AG10803 (cell line): ENCODE results near the gene LMO3.
A peak's percentile ranks its signal among the peaks of the same experiment; 100 is the strongest.

Experiments
- DNase-seq: peaks from one replicate; pipeline ENCODE4 v3.0.0; 2010; ENCODE audit warnings: low read depth
- H3K4me3 ChIP-seq: 2 replicates; pipeline ENCODE4 v1.5.1; 2011; ENCODE audit warnings: mild to moderate bottlenecking, low read length, control low read depth
- TF ChIP-seq, protein P1 (sequence below): conservative IDR thresholded peaks from 2 replicates; pipeline ENCODE4 v1.5.1; 2011; ENCODE audit warnings: mild to moderate bottlenecking, low read length, control low read depth, inconsistent platforms

The LMO3 gene

DNA sequence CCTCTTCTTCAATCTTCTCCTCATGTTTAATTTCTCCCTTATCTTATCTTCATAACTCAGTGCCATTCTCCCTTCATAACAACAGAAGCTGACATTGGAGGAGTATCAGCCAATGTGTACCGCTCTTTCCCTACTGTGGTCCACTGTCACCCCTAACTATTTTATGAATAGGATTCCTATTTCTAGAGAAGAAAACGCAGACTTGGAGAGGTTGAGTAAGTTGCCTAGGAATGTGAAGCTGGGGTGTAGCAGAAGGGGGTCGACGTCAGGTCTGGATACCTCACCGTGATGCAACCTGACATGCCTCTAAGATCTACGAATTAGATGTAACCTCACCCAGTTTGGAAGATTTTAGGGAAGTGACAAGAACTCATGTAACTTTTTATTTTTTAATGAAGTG is 17.1 kb downstream of the LMO3 start:
- TF ChIP-seq, protein P1, sequence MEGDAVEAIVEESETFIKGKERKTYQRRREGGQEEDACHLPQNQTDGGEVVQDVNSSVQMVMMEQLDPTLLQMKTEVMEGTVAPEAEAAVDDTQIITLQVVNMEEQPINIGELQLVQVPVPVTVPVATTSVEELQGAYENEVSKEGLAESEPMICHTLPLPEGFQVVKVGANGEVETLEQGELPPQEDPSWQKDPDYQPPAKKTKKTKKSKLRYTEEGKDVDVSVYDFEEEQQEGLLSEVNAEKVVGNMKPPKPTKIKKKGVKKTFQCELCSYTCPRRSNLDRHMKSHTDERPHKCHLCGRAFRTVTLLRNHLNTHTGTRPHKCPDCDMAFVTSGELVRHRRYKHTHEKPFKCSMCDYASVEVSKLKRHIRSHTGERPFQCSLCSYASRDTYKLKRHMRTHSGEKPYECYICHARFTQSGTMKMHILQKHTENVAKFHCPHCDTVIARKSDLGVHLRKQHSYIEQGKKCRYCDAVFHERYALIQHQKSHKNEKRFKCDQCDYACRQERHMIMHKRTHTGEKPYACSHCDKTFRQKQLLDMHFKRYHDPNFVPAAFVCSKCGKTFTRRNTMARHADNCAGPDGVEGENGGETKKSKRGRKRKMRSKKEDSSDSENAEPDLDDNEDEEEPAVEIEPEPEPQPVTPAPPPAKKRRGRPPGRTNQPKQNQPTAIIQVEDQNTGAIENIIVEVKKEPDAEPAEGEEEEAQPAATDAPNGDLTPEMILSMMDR = no peak
- DNase-seq = no peak
- H3K4me3 ChIP-seq = no peak overlapping the region

DNA sequence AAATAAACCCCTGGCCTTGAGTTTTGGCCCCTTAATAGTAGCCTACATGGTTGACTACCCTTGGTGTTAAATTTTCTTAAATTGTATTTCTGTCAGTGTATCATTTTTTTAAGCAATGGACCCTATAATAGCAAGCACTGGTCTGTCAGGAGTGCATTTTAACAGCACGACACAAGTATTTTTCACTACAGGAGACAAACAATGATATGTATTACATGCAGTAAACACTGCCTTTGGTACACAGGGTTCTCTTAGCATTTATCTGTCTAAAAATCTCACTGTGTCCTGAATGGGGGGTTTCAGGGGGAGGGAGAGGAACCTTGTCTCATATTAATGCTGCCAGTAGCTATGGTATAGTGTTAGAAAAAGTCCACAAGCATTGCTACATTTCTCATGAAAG is 18.4 kb downstream of the LMO3 start:
- H3K4me3 ChIP-seq = no peak overlapping the region
- no peak for DNase-seq
- TF ChIP-seq, protein P1 = no peak

DNA sequence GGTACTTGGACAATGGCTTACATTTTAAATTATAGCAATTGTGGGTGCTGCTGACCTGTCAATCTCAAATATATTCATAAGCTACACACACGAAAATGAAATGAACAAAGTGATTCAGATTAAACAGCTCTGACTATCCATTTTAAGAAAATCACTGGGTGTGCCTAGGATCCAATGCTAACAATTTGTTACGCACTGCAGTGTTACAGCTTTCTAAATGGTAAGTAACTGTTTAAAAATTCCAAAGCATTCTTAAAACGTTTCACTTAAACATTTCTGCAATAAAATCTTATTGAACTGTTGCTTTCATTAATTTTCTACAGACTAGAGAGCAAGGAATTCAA is 18.9 kb downstream of the LMO3 start:
- H3K4me3 ChIP-seq = no peak overlapping the region
- TF ChIP-seq, protein P1 = no peak
- no peak for DNase-seq

DNA sequence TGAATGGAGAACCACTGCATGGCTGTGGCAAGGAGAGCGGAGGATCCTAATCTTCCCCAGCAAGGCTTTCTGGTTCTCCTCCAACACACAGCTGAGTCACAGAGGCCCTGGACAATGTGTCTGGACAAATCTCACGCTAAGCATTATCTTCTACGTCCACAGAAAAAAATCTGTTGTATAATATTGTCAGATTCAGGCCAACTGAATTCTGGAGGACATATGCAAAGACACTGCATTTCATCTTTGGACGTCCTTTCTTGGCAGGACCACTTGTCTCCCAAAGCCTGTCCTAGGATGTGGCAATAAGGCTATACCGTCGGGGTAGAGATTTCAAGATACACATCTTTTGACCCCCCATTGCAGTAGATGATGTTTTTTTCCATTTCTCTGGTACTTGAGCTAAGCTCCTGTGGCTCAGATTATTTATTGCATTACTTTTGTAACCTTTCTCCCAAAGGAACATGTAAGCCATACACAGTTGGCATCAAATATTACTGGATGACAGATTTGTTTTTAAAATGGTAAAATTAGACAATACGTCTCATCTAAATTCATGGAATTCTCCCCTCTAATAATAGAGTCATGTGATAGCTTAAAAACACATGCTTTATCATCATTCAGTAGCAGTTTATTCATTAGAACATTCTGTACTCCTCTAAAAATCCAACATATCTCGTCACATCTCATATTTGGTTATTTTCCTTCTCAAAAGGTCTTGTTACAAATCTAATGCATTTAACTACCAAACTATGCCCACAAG is 19.4 kb downstream of the LMO3 start:
- DNase-seq = peak; percentile 69
- TF ChIP-seq, protein P1 = no peak
- H3K4me3 ChIP-seq = no peak overlapping the region

DNA sequence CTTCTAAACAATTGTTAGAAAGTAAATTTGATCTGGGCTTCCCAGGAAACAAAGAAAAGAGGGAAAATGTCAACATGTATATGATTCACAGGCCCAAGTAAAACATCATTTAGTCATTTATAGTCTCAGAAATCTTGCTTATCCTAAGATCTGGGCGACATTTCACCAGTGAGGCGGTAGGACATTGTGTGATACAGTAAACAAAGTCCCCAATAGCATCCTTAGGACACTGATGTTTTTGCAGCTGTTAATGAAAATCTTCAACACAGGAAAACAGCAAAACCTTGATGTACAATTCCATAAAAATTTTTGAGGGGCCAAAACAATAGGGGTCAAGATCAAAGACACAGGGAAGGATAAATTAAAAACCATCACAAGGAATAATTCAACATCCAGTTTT is 20.2 kb downstream of the LMO3 start:
- TF ChIP-seq, protein P1 = no peak
- H3K4me3 ChIP-seq = no peak overlapping the region
- no peak for DNase-seq

DNA sequence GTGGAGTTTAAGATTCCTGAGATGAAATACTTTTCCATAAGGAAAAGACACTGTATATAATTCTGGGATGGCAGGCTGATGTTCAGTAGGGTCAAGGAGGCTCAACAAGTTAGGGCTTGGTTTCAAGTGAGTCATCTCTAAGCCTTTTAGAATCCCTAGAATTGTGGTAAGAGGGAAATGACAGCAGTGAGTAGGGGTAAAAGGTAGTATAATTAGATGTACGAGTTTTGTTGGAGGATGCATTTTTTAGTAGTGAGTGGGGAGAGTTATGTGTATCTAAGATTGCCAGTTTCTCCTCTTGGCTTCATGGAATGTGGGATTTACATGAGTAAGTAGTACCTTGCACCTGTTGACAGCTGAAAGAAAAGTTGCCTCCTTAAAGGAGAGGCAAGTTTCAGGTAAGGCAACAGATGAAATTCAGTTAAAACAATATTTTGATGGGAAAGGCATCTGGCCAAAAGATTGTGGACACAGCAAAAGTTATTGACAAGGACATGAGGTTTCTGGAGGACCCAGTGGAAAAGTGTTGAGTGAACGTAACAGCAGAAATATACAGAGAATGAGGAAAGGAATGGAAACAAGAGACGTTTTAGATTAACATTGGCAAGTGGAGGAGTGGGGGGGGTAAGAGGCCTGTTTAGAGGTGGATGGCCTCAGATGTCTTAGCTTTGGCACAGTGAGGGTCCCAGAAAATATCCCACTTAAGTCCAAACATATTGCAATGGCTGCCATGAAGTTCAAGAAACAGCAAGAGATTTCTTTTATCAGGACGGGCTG is 21.8 kb downstream of the LMO3 start:
- H3K4me3 ChIP-seq = no peak overlapping the region
- DNase-seq = peak; percentile 34
- TF ChIP-seq, protein P1 = no peak

DNA sequence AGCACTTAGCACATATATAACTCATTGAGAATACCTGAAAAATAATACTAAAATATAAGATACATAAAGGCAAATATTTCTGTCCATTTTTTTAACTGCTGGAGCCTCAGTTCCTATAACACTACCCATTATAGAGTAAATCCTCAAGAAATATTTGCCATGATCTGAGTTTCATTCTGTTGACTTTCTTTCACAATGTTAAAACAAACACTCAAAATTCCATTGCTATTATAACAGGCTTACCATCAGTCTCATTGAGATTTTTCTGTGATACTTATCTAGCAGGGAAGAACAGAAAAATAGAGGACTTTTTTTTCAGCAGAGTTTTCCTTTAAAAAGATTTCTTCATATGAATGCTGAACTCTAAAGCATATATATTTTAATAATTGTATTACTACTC is 24.5 kb downstream of the LMO3 start:
- TF ChIP-seq, protein P1 = no peak
- no peak overlapping the region for H3K4me3 ChIP-seq
- no peak for DNase-seq
